ES-I3 (cell line): ENCODE measurements around the gene SST.

Source experiments
- H3K36me3 ChIP-seq: 2 replicates; pipeline ENCODE4 v1.6.1; 2013; ENCODE audit warnings: mild to moderate bottlenecking, low read length, control low read depth, moderate library complexity; ENCODE audit not compliant: insufficient read depth
- H3K4me1 ChIP-seq: 2 replicates; pipeline ENCODE4 v1.6.1; 2013; ENCODE audit warnings: mild to moderate bottlenecking, control low read depth, low read length; ENCODE audit not compliant: insufficient read depth
- H3K9ac ChIP-seq: 2 replicates; pipeline ENCODE4 v1.6.1; 2013; ENCODE audit warnings: low read depth, mild to moderate bottlenecking, low read length, moderate library complexity
- H3K9me3 ChIP-seq: 2 replicates; pipeline ENCODE4 v1.6.1; 2013; ENCODE audit warnings: mild to moderate bottlenecking, low read length, moderate library complexity; ENCODE audit not compliant: control insufficient read depth, insufficient read depth

The SST gene

DNA sequence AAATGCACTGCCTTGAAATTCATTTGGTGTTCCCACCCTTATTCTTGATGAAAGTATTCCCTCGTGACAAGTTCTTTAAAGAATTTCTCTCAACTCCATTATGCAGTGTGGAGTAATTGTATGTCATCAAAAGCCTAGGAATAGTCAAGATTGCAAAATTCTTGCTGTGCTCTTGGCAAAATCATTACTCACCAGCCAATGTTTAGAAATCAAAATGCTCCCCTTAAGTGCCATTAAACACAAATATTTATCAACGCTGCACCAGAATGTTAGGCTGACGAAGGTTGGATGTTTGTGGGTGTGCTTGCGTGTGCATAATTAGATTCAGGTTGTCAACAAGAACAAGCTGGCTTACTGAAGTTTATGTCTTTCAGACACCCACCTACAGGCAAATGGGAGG lies 40.5 kb downstream of the SST start:
- Histone ChIP-seq H3K9me3 (no peaks in the 10 kb centered on the region; the same call in 1 of the 2 replicates), H3K4me1 (0 out of 2 replicates have a peak, but pooled peaks cover 6% of the 10 kb centered on the region), H3K9ac (no peak overlapping the region), H3K36me3 (no peaks in the 10 kb centered on the region)

- H3K36me3 ChIP-seq, result no peaks in the 10 kb centered on the region
- H3K9ac ChIP-seq, result no peak overlapping the region
- no peaks in the 10 kb centered on the region for H3K9me3 ChIP-seq
- 0 out of 2 replicates have a peak, but pooled peaks cover 8% of the 10 kb centered on the region for H3K4me1 ChIP-seq
Observed at GRCh38 chr3:187628169-187628568, 42.0 kb downstream of the SST start.

DNA sequence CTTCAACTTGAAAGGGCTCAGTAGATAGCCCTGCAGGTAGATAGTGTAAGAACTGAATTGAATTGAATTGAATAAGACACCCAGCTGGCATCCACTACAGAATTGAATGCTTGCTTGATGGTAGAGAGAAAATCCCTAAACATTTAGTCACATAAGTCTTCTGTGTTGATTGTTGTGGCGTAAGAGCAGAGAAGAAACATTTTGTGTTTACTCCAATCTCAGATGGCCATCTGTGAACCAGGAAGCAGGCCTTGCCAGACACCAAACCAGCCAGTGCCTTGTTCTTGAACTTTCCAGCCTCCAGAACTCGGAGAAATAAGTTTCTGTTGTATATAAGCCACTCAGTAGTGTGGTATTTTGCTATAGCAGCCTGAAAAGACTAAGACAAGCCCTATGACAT lies 43.6 kb downstream of the SST start:
- Histone ChIP-seq H3K4me1 (0 out of 2 replicates have a peak, but pooled peaks cover 5% of the 10 kb centered on the region), H3K36me3 (no peaks in the 10 kb centered on the region), H3K9me3 (no peaks in the 10 kb centered on the region), H3K9ac (no peak overlapping the region)

GRCh38 chr3:187624588-187624987 lies 45.6 kb downstream of the SST start:
- H3K4me1 ChIP-seq, result peaks cover 10% of the 10 kb centered on the region; the same call in 1 of the 2 replicates
- H3K36me3 ChIP-seq, result no peaks in the 10 kb centered on the region
- H3K9ac ChIP-seq, result no peak overlapping the region

DNA sequence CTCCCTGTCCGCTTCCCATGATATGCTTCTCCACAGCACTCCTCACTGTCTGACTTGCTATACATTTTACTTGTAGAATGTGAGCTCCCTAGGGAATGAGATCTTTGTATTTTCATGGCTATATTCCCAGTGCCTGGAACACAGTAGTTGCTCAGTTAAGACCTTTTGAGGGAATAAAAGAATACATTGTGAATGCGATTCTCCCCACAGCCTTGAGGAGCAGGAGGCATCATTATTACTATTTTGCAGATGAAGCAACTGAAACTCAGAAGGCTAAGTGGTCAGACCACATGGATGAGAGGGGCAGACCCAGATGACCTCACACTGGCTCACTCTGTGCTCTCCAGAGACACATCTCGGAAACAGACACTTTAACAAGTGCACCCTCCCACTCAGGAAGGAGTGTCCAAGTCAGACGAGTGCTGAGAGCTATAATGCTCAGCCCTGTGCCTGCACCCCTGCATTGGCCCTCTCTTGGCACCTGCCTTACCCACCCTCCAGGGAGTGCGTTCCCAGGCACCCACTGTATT lies 46.8 kb downstream of the SST start:
- Histone ChIP-seq H3K36me3 (no peaks in the 10 kb centered on the region), H3K9ac (no peak overlapping the region), H3K9me3 (no peaks in the 10 kb centered on the region), H3K4me1 (peaks cover 22% of the 10 kb centered on the region)

More at GRCh38 chr3:187624588-187624987, 45.6 kb downstream of the SST start:
- H3K9me3 ChIP-seq, result no peaks in the 10 kb centered on the region

DNA sequence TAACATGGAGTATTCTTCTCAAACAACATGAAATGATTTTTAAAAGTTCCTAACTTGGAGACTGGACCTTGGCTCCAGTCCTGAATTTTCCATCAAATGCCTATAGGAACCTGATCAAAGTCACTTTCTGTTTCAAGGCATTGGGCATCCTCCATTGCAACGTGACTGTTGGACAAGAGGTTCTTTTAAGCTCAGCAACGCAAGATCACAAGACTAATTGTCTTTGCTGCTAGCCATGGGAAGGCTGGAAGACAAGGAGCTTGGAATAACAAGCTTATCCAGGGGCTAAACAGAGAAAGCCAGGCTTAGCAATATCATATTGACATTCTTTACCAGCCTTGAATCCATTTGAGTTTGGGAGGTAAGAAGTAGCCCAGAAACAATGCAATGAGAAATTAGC lies 48.3 kb downstream of the SST start:
- no peaks in the 10 kb centered on the region for H3K9me3 ChIP-seq

DNA sequence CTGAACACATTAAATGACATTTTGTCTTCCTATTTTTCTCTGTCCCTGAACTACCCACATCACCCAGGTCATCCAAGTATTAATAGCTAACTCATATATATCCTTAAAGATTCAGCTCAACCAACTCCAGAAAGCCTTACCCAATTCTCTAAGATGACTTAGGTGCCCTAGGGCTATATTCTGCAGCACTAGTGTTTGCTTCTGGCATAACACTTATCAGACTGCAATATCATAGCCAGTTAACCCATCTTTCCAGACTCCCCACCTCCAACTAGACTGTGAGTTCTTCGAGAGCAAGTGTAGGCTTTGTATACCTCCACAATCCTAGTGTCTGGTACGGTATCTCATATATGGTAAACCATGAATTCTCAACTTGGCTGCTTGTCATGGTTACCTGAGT lies 50.7 kb downstream of the SST start:
- no peaks in the 10 kb centered on the region for H3K9me3 ChIP-seq
- peaks cover 33% of the 10 kb centered on the region for H3K4me1 ChIP-seq
- H3K9ac ChIP-seq, result no peak overlapping the region
- H3K36me3 ChIP-seq, result no peaks in the 10 kb centered on the region

More for the DNA sequence above, 48.3 kb downstream of the SST start:
- Histone ChIP-seq H3K36me3 (no peaks in the 10 kb centered on the region), H3K9ac (no peak overlapping the region), H3K4me1 (peaks cover 34% of the 10 kb centered on the region)
